Activated B cell treated with CpG ODN at 0.5 μM for 24 hours (primary cell): ENCODE data around the gene TMEM132D. TPM values are rescaled to one million over a fixed set of nuclear protein-coding genes. Genes with fewer than 3 reads are reported as not detected.

Experiments used
- ATAC-seq: fragments of 200-7000 bp; cut with Tn5 transposase; one replicate; pipeline ENCODE4 v1.10.0; 2021; ENCODE audit warnings: low read depth, mild to moderate bottlenecking, moderate library complexity
- CTCF ChIA-PET: fragments of 350-600 bp; sonication (Branson Sonifier 250); formaldehyde crosslinking; loops from one replicate; lab custom pipeline; 2021; ENCODE audit warnings: antibody characterized with exemption; lab: Charles Lee
- POLR2A ChIA-PET: fragments of 350-600 bp; sonication (Branson Sonifier 250); formaldehyde crosslinking; loops from one replicate; lab custom pipeline; 2021; ENCODE audit warnings: antibody characterized with exemption; lab: Charles Lee
- DNase-seq: peaks from one replicate; pipeline ENCODE4 v3.0.0; 2022
- H3K27ac Mint-ChIP-seq: one replicate; pipeline ENCODE4 v1.8.0; 2020; ENCODE audit warnings: mixed read lengths
- H3K27me3 Mint-ChIP-seq: one replicate; pipeline ENCODE4 v1.8.0; 2021; ENCODE audit warnings: mixed read lengths
- H3K36me3 Mint-ChIP-seq: one replicate; pipeline ENCODE4 v1.8.0; 2021; ENCODE audit warnings: low read depth, mixed read lengths
- H3K4me1 Mint-ChIP-seq: one replicate; pipeline ENCODE4 v1.8.0; 2021; ENCODE audit warnings: mixed read lengths
- H3K4me3 Mint-ChIP-seq: one replicate; pipeline ENCODE4 v1.8.0; 2020; ENCODE audit warnings: mild to moderate bottlenecking, mixed read lengths
- H3K9me3 Mint-ChIP-seq: one replicate; pipeline ENCODE4 v1.8.0; 2020; ENCODE audit warnings: mixed read lengths
- intact Hi-C: fragments of 100-400 bp; cut with micrococcal nuclease; formaldehyde crosslinking; loops from one replicate; pipeline ENCODE4 v1.15.1; 2024
- total RNA-seq: library from RNA; stranded (reverse); gene quantifications from 2 replicates; pipeline ENCODE4 v1.2.3, GENCODE V29; 2022
- TF ChIP-seq, protein P1 (sequence below): fragments of 200-600 bp; IDR thresholded peaks from one replicate; pipeline ENCODE4 v1.8.0; 2022; ENCODE audit warnings: antibody characterized with exemption, mild to moderate bottlenecking

The TMEM132D gene
- total RNA-seq, 1 donor from 2014 or later, result not detected

DNA sequence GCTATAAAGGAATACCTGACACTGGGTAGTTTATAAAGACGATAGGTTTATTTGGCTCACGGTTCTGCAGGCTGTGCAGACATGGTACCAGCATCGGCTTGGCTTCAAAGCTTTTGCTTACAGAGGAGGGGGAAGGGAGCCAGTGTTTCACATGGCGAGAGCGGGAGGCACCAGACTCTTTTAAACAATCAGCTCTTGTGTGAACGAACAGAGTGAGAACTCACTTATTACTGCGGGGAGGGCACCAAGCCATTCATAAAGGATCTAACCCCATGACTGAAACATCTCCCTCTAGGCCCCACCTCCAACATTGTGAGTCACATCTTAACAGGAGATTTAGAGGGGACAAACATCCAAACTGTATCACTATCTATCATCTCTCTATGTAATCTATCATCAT lies 227.4 kb downstream of the TMEM132D start:
- H3K27me3 Mint-ChIP-seq, result no peaks in the 10 kb centered on the region
- ATAC-seq, result no peak
- ChIA-PET CTCF (no interaction called here), POLR2A (no interaction called here)
- intact Hi-C loops, result no loop called here
- H3K4me3 Mint-ChIP-seq, result no peak overlapping the region
- peaks cover 2% of the 10 kb centered on the region for H3K9me3 Mint-ChIP-seq
- DNase-seq, result no peak
- H3K27ac Mint-ChIP-seq, result no peak overlapping the region
- no peaks in the 10 kb centered on the region for H3K4me1 Mint-ChIP-seq
- TF ChIP-seq, protein P1, sequence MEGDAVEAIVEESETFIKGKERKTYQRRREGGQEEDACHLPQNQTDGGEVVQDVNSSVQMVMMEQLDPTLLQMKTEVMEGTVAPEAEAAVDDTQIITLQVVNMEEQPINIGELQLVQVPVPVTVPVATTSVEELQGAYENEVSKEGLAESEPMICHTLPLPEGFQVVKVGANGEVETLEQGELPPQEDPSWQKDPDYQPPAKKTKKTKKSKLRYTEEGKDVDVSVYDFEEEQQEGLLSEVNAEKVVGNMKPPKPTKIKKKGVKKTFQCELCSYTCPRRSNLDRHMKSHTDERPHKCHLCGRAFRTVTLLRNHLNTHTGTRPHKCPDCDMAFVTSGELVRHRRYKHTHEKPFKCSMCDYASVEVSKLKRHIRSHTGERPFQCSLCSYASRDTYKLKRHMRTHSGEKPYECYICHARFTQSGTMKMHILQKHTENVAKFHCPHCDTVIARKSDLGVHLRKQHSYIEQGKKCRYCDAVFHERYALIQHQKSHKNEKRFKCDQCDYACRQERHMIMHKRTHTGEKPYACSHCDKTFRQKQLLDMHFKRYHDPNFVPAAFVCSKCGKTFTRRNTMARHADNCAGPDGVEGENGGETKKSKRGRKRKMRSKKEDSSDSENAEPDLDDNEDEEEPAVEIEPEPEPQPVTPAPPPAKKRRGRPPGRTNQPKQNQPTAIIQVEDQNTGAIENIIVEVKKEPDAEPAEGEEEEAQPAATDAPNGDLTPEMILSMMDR, result no peak
- H3K36me3 Mint-ChIP-seq, result no peaks in the 10 kb centered on the region

DNA sequence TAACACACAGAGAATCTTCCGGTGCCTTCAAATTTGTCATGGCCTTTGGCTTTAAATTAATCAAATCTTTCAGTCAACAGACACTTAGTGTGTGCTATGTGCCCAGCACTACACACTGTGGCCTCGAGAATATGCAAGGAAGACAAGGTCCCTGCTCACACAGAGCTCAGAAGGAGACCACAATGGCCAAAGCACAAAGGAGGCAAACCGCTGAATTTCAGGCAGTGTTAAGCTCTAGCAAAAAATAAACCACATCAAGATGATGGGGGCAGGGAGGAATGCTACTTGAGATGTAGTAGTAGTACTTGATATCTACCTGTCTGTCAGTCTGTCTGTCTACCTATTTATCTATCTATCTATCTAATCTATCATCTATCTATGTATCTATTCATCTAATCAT lies 227.9 kb downstream of the TMEM132D start:
- ChIA-PET POLR2A (no interaction called here), CTCF (no interaction called here)
- DNase-seq (no peak), ATAC-seq (no peak)
- Mint-ChIP-seq H3K36me3 (no peaks in the 10 kb centered on the region), H3K4me1 (no peaks in the 10 kb centered on the region), H3K27me3 (no peaks in the 10 kb centered on the region), H3K9me3 (peaks cover 2% of the 10 kb centered on the region), H3K27ac (no peak overlapping the region), H3K4me3 (no peak overlapping the region)
- TF ChIP-seq, protein P1, result no peak
- intact Hi-C loops, result no loop called here

DNA sequence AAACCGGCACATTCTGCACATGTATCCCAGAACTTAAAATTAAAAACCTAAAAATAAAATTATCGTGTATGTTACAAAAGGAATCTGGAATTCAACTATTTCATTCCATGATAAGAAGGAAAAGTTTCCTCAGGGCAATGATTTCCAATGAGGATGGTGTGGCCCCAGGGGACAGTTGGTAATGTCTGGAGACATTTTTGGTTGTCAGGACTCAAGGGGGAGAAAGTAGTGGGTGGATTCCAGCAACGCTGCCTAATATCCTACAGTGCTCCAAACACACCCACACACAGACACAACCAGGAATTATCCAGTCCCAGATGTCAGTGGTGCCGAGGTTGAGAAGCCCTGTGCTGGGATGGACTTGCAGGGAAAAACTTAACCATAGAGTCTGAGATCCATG lies 228.3 kb downstream of the TMEM132D start:
- intact Hi-C loops, result no loop called here
- ATAC-seq (no peak), DNase-seq (no peak)
- H3K27me3 Mint-ChIP-seq, result no peaks in the 10 kb centered on the region
- ChIA-PET POLR2A (no interaction called here), CTCF (no interaction called here)
- TF ChIP-seq, protein P1, result no peak
- no peaks in the 10 kb centered on the region for H3K36me3 Mint-ChIP-seq
- no peaks in the 10 kb centered on the region for H3K4me1 Mint-ChIP-seq
- H3K4me3 Mint-ChIP-seq, result no peak overlapping the region
- peaks cover 2% of the 10 kb centered on the region for H3K9me3 Mint-ChIP-seq
- no peak overlapping the region for H3K27ac Mint-ChIP-seq

DNA sequence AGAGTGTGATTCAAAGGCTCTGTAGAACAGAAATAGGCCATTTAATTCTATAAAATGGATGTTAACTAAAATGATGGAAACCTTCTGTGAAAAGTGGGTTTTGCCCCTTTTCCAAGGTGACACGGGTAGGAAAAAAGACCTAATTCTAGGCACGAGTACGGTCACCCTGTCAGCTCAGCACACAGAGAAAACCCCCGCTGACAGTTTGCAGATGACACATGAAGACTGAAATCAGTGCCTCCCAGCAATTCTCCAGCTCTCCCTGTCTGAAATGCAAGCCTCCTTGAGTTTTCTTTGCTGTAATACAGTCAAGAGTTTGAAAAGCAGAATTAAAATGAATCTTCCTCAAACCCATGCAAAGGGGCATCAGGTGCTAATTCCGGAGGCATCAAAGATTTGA lies 230.0 kb downstream of the TMEM132D start:
- CTCF ChIA-PET, result no interaction called here
- POLR2A ChIA-PET, result no interaction called here
- intact Hi-C loops, result no loop called here
- no peaks in the 10 kb centered on the region for H3K36me3 Mint-ChIP-seq
- ATAC-seq (no peak), DNase-seq (no peak)
- TF ChIP-seq, protein P1, result no peak
- H3K9me3 Mint-ChIP-seq, result peaks cover 3% of the 10 kb centered on the region
- H3K27ac Mint-ChIP-seq, result no peak overlapping the region
- H3K4me1 Mint-ChIP-seq, result no peaks in the 10 kb centered on the region
- H3K4me3 Mint-ChIP-seq, result no peak overlapping the region
- no peaks in the 10 kb centered on the region for H3K27me3 Mint-ChIP-seq

DNA sequence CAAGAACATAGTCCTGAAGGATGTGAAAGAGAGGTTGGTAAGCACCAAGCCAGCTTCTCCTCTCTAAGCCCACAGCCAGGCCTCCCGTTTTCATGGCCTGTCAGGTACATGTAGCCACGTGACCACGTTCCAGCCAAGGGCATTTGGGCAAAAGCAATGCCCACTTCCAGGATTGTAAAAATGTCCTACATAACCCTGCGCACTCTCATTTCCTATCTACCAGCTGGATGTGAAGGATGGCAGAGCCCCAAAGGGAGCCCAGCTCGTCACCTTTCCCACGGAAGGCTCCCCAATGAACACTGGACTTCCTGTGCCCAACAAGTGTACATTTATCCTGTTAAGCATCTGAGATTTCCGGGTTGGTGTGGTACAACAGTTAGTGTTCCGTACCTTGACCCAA lies 231.7 kb downstream of the TMEM132D start:
- no peaks in the 10 kb centered on the region for H3K36me3 Mint-ChIP-seq
- ChIA-PET POLR2A (no interaction called here), CTCF (no interaction called here)
- H3K27me3 Mint-ChIP-seq, result no peaks in the 10 kb centered on the region
- intact Hi-C loops, result no loop called here
- H3K4me3 Mint-ChIP-seq, result no peak overlapping the region
- no peak for ATAC-seq
- no peaks in the 10 kb centered on the region for H3K4me1 Mint-ChIP-seq
- H3K27ac Mint-ChIP-seq, result no peak overlapping the region
- DNase-seq, result no peak
- TF ChIP-seq, protein P1, result no peak
- H3K9me3 Mint-ChIP-seq, result peaks cover 7% of the 10 kb centered on the region
